Heart right ventricle (tissue), 16 donors: ENCODE results near the gene FGF3. TPM values are rescaled to one million over a fixed set of nuclear protein-coding genes. Genes with fewer than 3 reads are reported as not detected.

ENCODE experiments used
- ATAC-seq, 8 donors: fragments of 200-7000 bp; cut with Tn5 transposase; one replicate each; pipeline ENCODE4 v1.9.1; 2020; ENCODE audit warnings: mild to moderate bottlenecking in 8 of 8, moderate library complexity in 8 of 8, moderate number of reproducible peaks in 1 of 8
- DNase-seq, 2 donors: peaks; one replicate each; pipeline ENCODE4 v3.0.0-alpha.2; 2020
- H3K27ac ChIP-seq, 10 donors: fragments of 200-600 bp; sonication (generic) in 2 of 10; one replicate each; pipeline versions ENCODE4 v1.5.0 to v1.8.0; 2020 to 2022; ENCODE audit warnings: mild to moderate bottlenecking in 3 of 10
- H3K27me3 ChIP-seq, 7 donors: fragments of 200-600 bp; one replicate each; pipeline ENCODE4 v1.8.0; 2021 to 2022; ENCODE audit warnings: mild to moderate bottlenecking in 2 of 7
- H3K36me3 ChIP-seq, 9 donors: fragments of 200-600 bp; sonication (generic) in 1 of 9; one replicate each; pipeline versions ENCODE4 v1.5.0 to v1.8.0; 2020 to 2022; ENCODE audit warnings: mild to moderate bottlenecking in 2 of 9
- H3K4me1 ChIP-seq, 9 donors: fragments of 200-600 bp; sonication (generic) in 1 of 9; one replicate each; pipeline versions ENCODE4 v1.5.0 to v1.8.0; 2020 to 2022; ENCODE audit warnings: mild to moderate bottlenecking in 4 of 9
- H3K4me3 ChIP-seq, 10 donors: fragments of 200-600 bp; sonication (generic) in 2 of 10; one replicate each; pipeline versions ENCODE4 v1.5.0 to v1.8.0; 2020 to 2022; ENCODE audit warnings: mild to moderate bottlenecking in 7 of 10, moderate library complexity in 2 of 10
- H3K9me3 ChIP-seq, 11 donors: fragments of 200-600 bp in 10 of 11; sonication (generic) in 2 of 11; one replicate each; pipeline versions ENCODE4 v1.5.0 to v1.8.0; 2013 to 2022; ENCODE audit warnings: mild to moderate bottlenecking in 2 of 11, control low read depth in 1 of 11, moderate library complexity in 1 of 11
- WGBS, 2 donors: extraction: QIAGEN DNeasy Blood & Tissue Kit; methylation state at CpG; one replicate each; pipeline ENCODE4 v1.1.7; 2013; ENCODE audit warnings: inconsistent platforms in 1 of 2; 5-methylcytosine and 5-hydroxymethylcytosine counted together
- intact Hi-C, 10 donors: fragments of 100-400 bp; cut with DNase I; formaldehyde crosslinking; loops; one replicate each; pipeline versions ENCODE4 v1.11.1 to v1.14.2; 2022
- polyA plus RNA-seq, 2 donors: library from polyadenylated mRNA; stranded (reverse); fragments of 200-250 nt; gene quantifications; one replicate each; pipeline ENCODE4 v1.2.3, GENCODE V29; 2013
- total RNA-seq, 10 donors: library from RNA; stranded (reverse); fragmentation: NEBNext Ultra II Directional in 3 of 10; extraction: Animal tissue kit (Norgen Biotek cat#: 25700) in 3 of 10; gene quantifications; one replicate each; pipeline versions ENCODE4 v1.2.1 to v1.2.4, GENCODE V29; 2021 to 2023
- TF ChIP-seq, protein P1 (sequence below), 9 donors: fragments of 200-600 bp; sonication (generic) in 2 of 9; IDR thresholded peaks; one replicate each; pipeline versions ENCODE4 v1.5.0 to v1.8.0; 2021 to 2022; ENCODE audit warnings: antibody characterized with exemption in 9 of 9, mild to moderate bottlenecking in 5 of 9, moderate library complexity in 1 of 9
- donor health status: Arrhythmogenic right ventricular cardiomyopathy.
- donor health status: ischemic (EF 13 %, LVEDD 7.1; RV severe dilation, severe dysfunction).
- donor health status: healthy with polysubstance abuse.
- donor health status: DM: no; HTN: yes; CAD: no.
- donor health status: DM: no; HTN: no; CAD: no.
- donor health status: ischemic (EF 25% LVEDD 6.9; RV normal size, moderate dysfunction).
- donor health status: ischemic (EF 25% LVEDD 5.7; RV mildly dilated, moderate dysfunction).
- donor health status: healthy.
- donor health status: DM: yes; HTN: yes; CAD: no.
- donor health status: Ischemic cardiomyopathy.
- donor health status: ischemic (EF 35%, LVEDD 5.7; RV mildly dilated, moderate dysfunction).
- donor health status: nonischemic (EF 11% LVEDD 7.7; RV severe dilation, severe dysfunction).
- donor health status: DM: yes; HTN: yes; CAD: no.
- donor health status: PGD.
- donor health status: ischemic (EF 29% LVEDD 5.4; RV normal size, mild dysfunction).
- donor health status: nonischemic (EF 23%, LVEDD 6.1; RV moderate dilation, normal function).

The FGF3 gene
- total and polyA plus RNA-seq, 12 donors = not detected

DNA sequence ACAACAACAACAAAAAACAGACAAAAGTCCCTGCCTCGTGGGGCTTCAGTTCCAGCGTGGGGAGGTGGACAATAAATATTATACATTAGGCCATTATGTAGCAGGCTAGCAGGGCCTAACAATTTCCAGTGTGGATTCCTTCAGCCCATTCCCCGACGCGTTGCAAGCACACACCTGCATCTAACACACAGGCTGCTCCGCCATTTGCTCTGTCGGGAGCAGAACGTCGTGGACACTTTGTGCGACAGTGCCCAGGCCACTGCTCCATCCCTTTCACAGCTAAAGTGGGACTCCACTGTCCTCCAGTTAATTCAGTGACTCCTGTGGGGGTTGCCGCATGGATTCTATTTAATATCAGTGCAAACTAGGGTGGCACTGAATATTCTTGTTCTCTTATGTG is 10.9 kb upstream of the FGF3 start:
- H3K27ac ChIP-seq = no peak overlapping the region
- no peak overlapping the region for H3K4me3 ChIP-seq
- peaks cover 0 to 12% (median 0%) of the 10 kb centered on the region in 11 donors for H3K9me3 ChIP-seq
- H3K36me3 ChIP-seq = no peaks in the 10 kb centered on the region
- no peak for DNase-seq
- no peak for ATAC-seq
- H3K4me1 ChIP-seq = no peaks in the 10 kb centered on the region
- intact Hi-C loops = no loop called here
- H3K27me3 ChIP-seq = peaks cover 1 to 65% (median 48%) of the 10 kb centered on the region in 7 donors
- TF ChIP-seq, protein P1, sequence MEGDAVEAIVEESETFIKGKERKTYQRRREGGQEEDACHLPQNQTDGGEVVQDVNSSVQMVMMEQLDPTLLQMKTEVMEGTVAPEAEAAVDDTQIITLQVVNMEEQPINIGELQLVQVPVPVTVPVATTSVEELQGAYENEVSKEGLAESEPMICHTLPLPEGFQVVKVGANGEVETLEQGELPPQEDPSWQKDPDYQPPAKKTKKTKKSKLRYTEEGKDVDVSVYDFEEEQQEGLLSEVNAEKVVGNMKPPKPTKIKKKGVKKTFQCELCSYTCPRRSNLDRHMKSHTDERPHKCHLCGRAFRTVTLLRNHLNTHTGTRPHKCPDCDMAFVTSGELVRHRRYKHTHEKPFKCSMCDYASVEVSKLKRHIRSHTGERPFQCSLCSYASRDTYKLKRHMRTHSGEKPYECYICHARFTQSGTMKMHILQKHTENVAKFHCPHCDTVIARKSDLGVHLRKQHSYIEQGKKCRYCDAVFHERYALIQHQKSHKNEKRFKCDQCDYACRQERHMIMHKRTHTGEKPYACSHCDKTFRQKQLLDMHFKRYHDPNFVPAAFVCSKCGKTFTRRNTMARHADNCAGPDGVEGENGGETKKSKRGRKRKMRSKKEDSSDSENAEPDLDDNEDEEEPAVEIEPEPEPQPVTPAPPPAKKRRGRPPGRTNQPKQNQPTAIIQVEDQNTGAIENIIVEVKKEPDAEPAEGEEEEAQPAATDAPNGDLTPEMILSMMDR (IDR thresholded peaks at IDR 0.05) = no peak
- WGBS, 2 donors = 89% methylated on average over 11 of the region's 11 CpGs

DNA sequence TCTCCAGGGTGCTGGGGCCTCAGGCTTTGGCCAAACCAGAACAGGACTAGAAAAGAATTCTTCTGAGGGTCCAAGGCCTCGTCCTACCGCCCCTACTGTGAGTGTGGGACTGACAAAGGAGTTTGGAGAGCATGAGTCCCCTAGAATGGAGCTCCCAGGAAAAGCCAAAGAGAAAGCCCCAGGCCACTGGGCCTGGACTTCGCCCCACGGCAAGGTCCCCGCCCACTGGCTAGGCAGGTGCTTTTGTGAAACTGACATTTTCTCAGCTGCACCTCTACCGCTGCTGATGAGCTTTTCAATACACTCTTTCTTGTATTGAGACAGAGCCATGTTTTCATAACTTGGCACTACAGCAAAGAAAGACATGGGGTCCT is 9.7 kb upstream of the FGF3 start:
- WGBS, 2 donors = 87 to 94% methylated on average over 6 of the region's 6 CpGs
- no peak overlapping the region for H3K27ac ChIP-seq
- ATAC-seq (no peak), DNase-seq (no peak)
- no peaks in the 10 kb centered on the region for H3K36me3 ChIP-seq
- intact Hi-C loops = no loop called here
- peaks cover 0 to 12% (median 0%) of the 10 kb centered on the region in 11 donors for H3K9me3 ChIP-seq
- no peak overlapping the region for H3K4me3 ChIP-seq
- TF ChIP-seq, protein P1 (IDR thresholded peaks at IDR 0.05) = no peak
- H3K27me3 ChIP-seq = peaks cover 0 to 65% (median 43%) of the 10 kb centered on the region in 7 donors
- H3K4me1 ChIP-seq = no peaks in the 10 kb centered on the region

DNA sequence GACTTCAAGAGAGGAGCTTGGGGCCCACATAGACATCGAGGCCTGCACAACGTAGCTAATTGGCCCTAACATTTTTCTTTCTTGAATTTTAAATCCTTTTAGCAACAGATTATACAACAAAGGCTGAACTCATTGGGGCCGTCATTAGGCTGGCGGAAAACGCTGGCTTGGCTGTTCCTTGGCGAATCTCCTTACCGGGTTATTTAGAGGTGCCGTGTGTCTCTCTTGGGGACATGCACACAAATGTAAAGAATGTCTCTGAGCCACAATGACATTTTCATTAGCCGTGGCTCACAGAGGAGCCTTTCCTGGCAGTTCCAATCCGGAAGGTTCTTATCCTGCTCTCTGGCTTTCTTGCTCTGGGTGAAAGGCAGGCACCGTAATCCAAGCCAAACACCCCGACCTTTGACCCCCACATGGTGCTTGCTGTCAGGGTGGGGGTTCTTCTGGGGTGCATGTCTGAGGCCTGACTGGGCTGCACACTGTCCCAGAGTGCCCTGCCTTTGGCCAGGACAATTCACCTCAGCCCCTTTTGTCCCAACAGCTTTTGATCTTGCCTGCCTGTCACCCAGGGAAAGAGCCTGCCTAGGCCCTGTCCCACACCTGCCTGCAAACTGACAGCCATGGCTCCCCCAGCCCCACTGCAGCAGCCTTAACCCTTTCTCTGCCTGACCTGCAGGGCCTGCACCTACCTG is 9.2 kb upstream of the FGF3 start:
- DNase-seq (no peak), ATAC-seq (no peak)
- WGBS, 2 donors = 67 to 72% methylated on average over 12 of the region's 12 CpGs
- Histone ChIP-seq H3K27ac (no peak overlapping the region), H3K36me3 (no peaks in the 10 kb centered on the region), H3K4me1 (no peaks in the 10 kb centered on the region), H3K27me3 (peaks cover 0 to 64% (median 44%) of the 10 kb centered on the region in 7 donors), H3K4me3 (no peak overlapping the region), H3K9me3 (peaks cover 0 to 12% (median 0%) of the 10 kb centered on the region in 11 donors)
- TF ChIP-seq, protein P1 (IDR thresholded peaks at IDR 0.05) = no peak
- intact Hi-C loops = no loop called here

DNA sequence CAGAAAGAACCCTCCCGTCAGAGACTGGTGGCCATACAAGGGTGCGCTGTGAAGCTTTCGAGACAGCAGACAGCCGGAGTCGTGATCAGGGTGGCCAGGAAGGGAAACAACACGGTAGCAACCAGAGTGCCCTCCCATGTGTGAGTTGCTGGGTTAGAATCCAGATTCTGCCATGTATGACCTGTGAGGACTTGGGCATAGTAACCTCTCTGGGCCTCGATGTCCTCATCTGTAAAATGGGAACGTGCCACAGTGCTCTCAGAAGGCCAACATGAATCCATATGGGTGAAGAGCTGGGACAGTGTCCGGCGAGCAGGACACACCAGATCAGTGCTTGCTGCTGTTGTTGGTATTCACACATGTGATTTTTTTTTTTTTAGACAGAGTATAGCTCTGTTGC is 7.6 kb upstream of the FGF3 start:
- DNase-seq (no peak), ATAC-seq (no peak)
- H3K27me3 ChIP-seq = peaks cover 9 to 64% (median 45%) of the 10 kb centered on the region in 7 donors
- no peak overlapping the region for H3K27ac ChIP-seq
- no peaks in the 10 kb centered on the region for H3K36me3 ChIP-seq
- H3K9me3 ChIP-seq = peaks cover 0 to 12% (median 0%) of the 10 kb centered on the region in 11 donors
- 89 to 93% methylated on average over 10 of the region's 10 CpGs for WGBS, 2 donors
- H3K4me1 ChIP-seq = no peaks in the 10 kb centered on the region
- H3K4me3 ChIP-seq = no peak overlapping the region
- intact Hi-C loops = no loop called here
- TF ChIP-seq, protein P1 (IDR thresholded peaks at IDR 0.05) = no peak
